Measurements from ENCODE around the gene VASH2.

VASH2 gene

GRCh38 chr1:212928323-212929291 lies 21.7 kb upstream of the VASH2 start:
- DNase-seq (ENCODE audit: low read depth in 3 of 3, low spot score in 1 of 3), result no peak

DNA sequence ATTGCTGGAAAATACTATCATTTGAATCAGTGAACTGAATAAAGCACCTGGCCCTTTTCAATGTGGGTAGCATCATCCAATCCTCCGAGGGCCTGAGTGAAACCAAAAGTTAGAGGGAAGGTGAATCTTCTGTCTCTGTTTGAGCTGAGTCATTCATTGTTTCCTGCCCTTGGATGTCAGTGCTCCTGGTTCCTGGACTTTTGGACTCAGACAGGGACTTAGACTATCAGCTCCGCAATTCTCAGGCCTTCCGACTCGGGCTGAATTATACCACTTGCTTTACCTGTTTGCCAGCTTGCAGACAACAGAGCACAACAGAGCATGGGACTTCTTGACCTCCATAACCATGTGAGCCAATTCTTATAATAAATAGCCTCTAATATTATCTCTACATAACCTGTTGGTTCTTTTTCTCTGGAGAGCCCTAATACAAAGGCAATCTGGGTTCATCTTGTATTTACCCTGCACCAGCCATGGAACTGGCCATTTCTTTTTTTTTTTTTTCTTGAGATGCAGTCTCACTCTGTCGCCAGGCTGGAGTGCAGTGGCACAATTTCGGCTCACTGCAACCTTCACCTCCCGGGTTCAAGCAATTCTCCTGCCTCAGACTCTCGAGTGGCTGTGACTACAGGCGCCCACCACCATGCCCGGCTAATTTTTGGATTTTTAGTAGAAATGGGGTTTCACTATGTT lies 19.2 kb upstream of the VASH2 start:
- no peak for DNase-seq (ENCODE audit: low read depth in 3 of 3, low spot score in 1 of 3)

GRCh38 chr1:212933815-212934471 lies 16.4 kb upstream of the VASH2 start:
- no peak for DNase-seq (ENCODE audit: low read depth in 3 of 3, low spot score in 1 of 3)

DNA sequence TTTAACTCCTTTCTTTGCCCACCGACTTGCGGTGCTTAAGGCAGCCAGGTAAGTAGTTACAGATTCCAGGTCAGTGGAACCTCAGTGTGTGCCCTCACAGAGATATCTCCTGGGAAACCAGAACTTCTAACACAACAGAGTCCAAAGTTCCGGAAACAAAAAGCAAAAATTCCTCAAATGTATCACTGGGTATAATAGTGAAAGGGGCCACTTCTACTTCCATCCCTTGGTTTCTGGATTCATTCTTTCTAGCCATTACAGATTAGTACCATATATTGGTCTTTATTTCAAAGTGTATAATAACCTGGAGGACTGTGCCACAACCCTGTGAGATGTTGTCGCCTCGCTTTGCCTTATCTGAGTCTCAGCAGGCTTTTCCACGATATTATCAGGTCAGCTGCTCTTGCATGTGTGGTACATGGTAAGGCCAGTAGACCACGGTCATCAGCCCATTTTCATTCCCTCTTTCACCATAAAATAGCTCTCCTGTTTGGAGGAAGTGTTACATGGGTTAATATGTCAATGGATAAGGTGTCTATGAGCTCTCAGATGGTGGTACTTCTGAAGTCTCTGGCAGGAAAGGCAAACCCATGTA lies 14.9 kb upstream of the VASH2 start:
- no peak for DNase-seq (ENCODE audit: low read depth in 3 of 3, low spot score in 1 of 3)

DNA sequence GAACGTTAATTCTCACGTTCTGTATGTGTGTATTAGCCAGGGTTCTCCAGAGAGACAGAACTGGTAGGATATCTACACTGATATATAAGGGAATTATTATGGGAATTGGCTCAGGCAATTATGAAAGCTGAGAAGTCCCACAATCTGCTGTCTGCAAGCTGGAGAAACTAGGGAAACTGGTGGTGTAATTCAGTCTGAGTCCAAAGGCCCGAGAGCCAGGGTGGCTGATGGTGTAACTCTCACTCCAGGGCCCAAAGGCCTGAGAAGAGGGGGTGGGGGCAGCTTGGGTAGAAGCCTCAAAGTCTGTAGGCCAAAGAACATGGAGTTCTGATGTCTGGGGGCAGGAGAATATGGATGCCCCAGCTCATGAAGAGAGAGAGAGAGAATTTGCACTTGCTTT lies 13.3 kb upstream of the VASH2 start:
- DNase-seq (ENCODE audit: low read depth in 3 of 3, low spot score in 1 of 3), result no peak

GRCh38 chr1:212938846-212939245 lies 11.5 kb upstream of the VASH2 start:
- DNase-seq (ENCODE audit: low read depth in 3 of 3, low spot score in 1 of 3), result no peak

DNA sequence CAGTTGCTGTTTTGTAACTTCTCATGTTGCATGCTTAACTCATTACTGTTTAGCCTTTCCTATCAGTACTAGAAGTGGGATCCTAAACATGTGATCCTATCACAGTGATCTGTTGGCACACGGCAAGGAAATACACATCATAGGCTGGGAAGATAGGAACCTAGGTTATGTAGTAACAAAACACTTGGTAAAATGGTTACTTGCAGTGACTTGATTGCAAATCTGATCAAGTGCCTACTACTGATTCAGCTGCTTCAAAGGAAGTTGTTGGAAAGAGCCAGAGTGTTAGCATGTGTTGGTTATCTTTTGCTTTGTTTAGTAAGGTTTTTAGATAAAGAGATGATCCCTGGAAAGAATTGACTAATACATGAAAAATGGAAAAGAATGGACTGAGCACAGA lies 8.9 kb upstream of the VASH2 start:
- DNase-seq (ENCODE audit: low read depth in 3 of 3, low spot score in 1 of 3), result no peak

DNA sequence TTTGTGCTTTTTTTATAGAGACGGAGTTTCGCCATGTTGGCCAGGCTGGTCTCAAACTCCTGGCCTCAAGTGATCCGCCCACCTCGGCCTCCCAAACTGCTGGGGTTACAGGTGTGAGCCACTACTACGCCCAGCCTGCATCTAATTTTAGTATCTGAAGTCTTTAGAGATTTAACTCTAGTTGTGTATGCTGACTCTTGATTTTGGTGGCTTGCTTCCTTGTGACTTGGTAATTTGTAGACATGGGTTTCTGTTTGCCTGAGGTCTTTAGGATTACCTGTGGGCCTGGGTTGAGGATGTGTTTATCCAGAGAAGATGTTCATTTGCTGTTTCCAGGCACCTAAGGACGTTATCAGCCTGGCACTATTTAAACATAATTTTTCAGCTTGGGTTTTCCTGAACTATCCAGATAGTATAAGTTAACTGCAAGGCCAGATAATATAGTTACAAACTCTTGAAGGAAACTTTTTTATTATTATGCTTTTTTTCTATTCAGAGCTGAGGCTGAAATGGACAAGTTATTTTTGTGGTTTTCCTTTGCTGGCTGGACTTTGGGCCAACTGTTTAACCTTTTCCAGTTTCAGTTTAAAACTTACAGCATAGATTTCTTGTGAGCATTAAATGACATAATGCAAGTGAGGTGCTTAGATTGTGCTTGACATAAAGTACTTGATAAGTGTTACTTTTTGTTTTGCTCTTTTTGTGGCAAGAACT lies 7.5 kb upstream of the VASH2 start:
- no peak for DNase-seq (ENCODE audit: low read depth in 3 of 3, low spot score in 1 of 3)

DNA sequence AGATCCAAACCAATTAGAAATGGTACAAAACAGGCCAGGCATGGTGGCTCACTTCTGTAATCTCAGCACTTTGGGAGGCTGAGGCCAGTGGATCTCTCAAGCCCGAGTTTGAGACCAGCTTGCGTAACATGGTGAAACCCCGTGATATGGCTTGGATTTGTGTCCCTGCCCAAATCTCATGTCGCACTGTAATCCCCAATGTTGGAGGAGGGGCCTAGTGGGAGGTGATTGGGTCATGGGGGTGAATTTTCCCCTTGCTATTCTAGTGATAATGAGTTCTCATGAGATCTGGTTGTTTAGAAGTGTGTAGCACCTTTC lies 7.0 kb upstream of the VASH2 start:
- DNase-seq (ENCODE audit: low read depth in 3 of 3, low spot score in 1 of 3), result no peak

- DNase-seq (ENCODE audit: low read depth in 3 of 3, low spot score in 1 of 3), result no peak
Measured at GRCh38 chr1:212944229-212944901, 6.0 kb upstream of the VASH2 start.

DNA sequence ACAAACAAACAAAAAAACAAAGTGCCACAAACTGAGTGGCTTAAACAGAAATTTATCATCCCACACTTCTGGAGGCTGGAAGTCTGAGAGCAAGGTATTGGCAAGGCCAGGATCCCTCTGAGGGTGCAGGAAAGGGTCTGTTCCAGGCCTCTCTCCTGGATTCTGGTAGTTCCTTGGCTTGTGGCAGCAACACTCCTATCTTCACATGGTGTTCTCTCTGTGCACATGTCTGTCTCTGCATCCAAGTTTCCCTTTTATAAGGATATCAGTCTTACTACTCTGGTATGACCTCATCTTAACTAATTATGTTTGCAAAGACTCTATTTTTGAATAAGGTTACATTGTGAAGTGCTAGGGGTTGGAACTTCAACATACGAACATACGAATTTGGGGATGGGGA lies 5.3 kb upstream of the VASH2 start:
- no peak for DNase-seq (ENCODE audit: low read depth in 3 of 3, low spot score in 1 of 3)

DNA sequence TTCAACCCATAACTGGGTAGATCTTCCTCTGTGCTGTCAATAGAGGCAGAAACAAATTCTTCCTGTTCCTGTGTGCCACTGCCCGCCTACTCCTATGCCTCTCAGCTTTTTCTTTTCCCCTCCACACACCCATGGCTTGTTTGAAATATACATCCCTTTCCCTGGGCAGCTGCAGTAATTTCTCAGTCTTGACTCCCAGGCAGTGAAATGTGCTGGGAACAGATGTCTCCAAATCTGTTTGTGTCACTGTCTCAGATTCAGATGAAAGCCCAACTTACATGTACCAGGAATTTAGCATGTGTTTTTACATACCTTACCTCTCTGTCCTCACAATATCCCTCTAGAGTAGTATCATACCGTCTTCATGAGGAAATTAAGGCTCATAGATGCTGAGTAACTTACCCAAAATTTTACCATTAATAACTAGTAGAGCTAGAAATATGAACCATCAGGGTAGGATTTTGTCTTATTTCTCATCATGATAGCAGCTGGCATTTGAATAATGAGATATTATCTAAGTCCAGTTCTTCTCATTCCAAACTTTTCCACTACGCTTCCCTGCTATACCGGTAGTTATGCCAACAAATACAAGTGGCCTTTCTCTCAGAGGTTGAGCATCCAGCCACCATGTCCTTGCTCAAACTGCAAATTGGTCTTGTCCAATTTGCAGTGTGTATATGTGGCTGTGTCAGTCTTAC lies 4.7 kb upstream of the VASH2 start:
- no peak for DNase-seq (ENCODE audit: low read depth in 3 of 3, low spot score in 1 of 3)

GRCh38 chr1:212946872-212947271 lies 3.5 kb upstream of the VASH2 start:
- no peak for DNase-seq (ENCODE audit: low read depth in 3 of 3, low spot score in 1 of 3)

- DNase-seq (ENCODE audit: low read depth in 3 of 3, low spot score in 1 of 3), result no peak
Measured at GRCh38 chr1:212949771-212950170, 570 bp upstream of the VASH2 start.

DNA sequence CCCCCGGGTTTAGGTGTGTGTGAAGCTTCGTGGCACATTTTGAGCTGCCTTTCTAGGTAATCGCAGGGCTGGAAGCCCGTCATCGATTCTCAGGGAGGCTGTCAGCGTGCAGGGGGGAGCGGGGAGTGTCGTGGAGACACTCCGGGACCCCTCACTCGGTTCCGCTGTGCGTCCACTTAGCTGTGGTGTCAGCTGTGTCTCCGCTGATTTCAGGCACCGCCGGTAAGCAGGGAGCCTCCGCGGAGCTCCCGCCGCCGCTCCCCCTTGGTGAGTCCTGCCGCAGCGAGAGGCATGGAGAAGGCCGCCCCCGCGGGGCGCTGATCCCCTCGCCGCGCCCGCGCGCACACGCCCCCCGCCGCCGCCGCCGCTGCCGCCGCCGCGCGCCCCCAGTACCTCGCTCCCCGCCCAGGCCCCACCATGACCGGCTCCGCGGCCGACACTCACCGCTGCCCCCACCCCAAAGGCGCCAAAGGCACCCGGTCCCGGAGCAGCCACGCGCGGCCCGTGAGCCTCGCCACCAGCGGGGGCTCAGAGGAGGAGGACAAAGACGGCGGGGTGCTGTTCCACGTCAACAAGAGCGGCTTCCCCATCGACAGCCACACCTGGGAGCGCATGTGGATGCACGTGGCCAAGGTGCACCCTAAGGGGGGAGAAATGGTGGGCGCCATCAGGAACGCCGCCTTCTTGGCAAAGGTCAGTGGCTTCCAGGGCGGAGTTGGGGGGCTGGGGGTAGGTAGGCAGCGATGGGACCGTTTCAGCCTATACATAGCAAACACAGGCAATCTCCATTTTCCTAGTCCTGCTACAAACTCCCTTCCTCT lies 995 bp downstream of the VASH2 start:
- DNase-seq (ENCODE audit: low read depth in 3 of 3, low spot score in 1 of 3), result no peak

DNA sequence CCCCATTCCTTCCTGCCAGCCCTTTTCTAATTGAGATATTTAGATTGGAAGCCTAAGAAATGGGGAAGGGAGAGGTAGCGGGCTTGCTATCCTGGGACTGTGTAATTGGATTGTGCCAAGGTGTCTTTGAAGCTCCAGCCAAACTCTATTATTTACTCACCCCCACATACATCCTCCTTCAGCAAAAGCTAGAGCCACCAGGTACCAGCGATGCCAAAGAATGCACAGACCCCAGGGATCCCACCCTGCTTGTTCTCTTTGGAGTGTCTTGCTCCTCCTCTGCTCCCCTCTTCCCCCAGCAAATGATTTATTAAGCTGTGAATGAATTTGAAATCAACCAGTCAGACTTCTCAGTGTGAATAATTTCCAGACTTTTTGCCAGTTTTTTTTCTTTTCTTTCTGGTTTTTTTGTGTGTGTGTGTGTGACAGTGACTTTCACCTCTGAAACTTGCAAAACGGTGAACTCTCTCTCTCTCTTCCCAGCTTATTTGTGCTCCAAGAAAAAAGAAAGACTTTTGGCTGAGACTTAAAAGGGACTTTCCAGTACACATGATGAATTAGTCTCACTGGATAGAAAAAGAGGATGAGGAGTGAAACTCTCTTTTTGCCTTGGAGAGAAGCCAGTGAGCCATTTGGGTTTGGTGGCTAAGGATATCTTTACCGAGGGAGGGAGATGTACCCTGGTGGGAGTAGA lies 1.8 kb downstream of the VASH2 start:
- DNase-seq (ENCODE audit: low read depth in 3 of 3, low spot score in 1 of 3), result no peak

DNA sequence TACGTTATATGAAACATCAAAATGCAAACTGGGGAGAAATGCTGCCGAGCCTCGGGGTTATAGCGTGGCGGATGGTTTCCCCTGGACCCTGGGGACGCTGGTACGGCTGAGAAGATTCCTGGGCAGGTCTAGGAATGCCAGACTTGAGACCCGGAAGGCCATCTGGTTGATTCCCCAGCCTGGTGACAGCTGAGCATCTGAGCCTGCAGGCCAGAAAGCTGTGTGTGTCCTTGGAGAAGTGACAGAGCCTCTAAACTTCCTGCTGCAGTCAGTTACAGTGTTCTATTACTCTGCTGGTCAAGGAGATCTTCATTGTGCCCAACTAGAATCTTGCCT lies 2.3 kb downstream of the VASH2 start:
- no peak for DNase-seq (ENCODE audit: low read depth in 3 of 3, low spot score in 1 of 3)

GRCh38 chr1:212953321-212953720 lies 3.0 kb downstream of the VASH2 start:
- no peak for DNase-seq (ENCODE audit: low read depth in 3 of 3, low spot score in 1 of 3)

DNA sequence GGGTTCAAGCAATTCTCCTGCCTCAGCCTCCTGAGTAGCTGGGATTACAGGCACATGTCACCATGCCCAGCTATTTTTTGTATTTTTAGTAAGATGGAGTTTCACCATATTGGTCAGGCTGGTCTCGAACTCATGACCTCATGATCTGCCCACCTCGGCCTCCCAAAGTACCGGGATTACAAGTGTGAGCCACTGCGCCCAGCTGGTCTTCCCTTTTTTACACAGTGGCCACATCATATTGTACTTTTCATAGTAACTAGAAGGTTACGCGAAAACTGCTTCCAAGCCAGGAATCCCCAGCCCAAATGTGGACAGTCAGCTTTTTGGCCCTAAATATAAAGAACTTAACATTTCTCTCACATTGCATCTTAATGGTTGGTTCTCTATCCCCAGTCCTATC lies 4.2 kb downstream of the VASH2 start:
- DNase-seq (ENCODE audit: low read depth in 3 of 3, low spot score in 1 of 3), result no peak

Data from stimulated activated CD4-positive, alpha-beta T cell treated with anti-CD3 and anti-CD28 coated beads, TNF-alpha, amount 100 ng/mL, for 1 hour (primary cell).